HG02938 (cell line): ENCODE results near the gene SLC30A2.

ENCODE experiments used
- ATAC-seq: cut with Tn5 transposase; IDR thresholded peaks from one replicate; pipeline ENCODE4 v1.9.1; 2021; ENCODE audit warnings: mild to moderate bottlenecking, moderate library complexity; ENCODE audit not compliant: unreplicated experiment

The SLC30A2 gene

DNA sequence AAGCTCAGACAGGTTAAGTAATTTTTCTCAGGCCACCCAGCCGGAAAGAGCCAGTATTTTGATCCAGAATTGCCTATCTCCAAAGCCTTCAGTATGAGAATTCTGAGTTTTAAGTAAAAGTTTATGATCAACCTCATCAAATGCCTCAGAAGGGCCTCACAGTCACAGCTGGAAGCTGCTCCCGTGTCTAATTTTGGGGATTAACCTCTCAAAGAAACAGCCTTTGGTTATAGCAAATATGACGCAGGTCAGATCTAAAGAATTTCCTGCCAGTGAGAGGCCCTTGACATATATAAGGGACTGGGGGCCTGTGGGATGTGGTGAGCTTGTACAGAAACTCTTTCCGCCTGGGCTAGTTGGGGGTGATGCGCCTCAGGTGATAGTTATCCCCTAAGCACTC, 22.1 kb downstream of the SLC30A2 start:
- no peak for ATAC-seq

DNA sequence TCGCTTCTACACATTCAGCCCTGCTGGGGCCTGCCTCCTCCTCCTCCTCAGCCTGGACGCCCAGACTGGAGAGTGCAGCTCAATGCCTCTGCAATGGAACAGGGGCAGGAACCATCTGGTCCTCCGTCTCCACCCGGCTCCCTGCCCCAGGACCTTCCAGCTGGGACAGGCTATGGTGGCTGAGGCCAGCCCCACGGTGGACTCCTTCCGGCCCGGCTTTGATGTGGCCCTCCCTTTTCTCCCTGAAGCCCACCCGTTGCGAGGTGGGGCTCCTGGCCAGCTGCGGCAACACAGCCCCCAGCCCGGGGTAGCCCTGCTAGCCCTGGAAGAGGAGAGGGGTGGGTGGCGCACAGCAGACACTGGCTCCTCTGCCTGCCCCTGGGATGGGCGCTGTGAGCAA, 22.9 kb downstream of the SLC30A2 start:
- no peak for ATAC-seq

DNA sequence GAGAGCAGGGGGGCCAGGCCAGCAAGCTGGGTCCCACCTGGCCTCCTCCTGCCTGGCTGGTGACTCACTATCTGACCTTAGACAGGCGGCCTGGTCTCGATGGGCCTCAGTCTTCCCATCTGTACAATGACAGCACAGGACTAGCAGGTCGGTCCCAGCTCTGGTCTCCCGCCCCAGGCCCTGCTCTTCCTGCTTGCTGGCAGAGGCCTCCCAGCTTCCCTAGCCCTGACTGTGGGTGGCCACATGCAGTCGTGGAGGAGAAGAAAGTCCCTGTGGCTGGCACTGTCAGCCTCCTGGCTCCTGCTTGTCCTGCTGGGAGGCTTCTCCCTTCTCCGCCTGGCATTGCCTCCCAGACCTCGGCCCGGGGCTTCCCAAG, 23.5 kb downstream of the SLC30A2 start:
- ATAC-seq: no peak

GRCh38 chr1:26021647-26022403, 24.1 kb downstream of the SLC30A2 start, which contains the start of gene EXTL1:
Gene EXTL1, plus strand, starts transcription at chr1:26021775. Its CDS starts 872 bp downstream, at chr1:26022647.
- ATAC-seq: no peak

GRCh38 chr1:26020941-26021646, 24.8 kb downstream of the SLC30A2 start:
- no peak for ATAC-seq

- ATAC-seq: no peak
Measured at GRCh38 chr1:26020330-26020768, 25.6 kb downstream of the SLC30A2 start.

GRCh38 chr1:26019641-26020315, 26.1 kb downstream of the SLC30A2 start:
- ATAC-seq: no peak

- ATAC-seq: no peak
Measured at GRCh38 chr1:26017606-26018005, 28.3 kb downstream of the SLC30A2 start.

GRCh38 chr1:26016953-26017545, 28.9 kb downstream of the SLC30A2 start:
- no peak for ATAC-seq

GRCh38 chr1:26016258-26016952, 29.5 kb downstream of the SLC30A2 start:
- ATAC-seq: no peak

GRCh38 chr1:26015358-26015757, 30.6 kb downstream of the SLC30A2 start:
- ATAC-seq: no peak

- no peak for ATAC-seq
Measured at GRCh38 chr1:26014179-26014578, 31.7 kb downstream of the SLC30A2 start.

- no peak for ATAC-seq
Measured at GRCh38 chr1:26012864-26013263, 33.1 kb downstream of the SLC30A2 start.

DNA sequence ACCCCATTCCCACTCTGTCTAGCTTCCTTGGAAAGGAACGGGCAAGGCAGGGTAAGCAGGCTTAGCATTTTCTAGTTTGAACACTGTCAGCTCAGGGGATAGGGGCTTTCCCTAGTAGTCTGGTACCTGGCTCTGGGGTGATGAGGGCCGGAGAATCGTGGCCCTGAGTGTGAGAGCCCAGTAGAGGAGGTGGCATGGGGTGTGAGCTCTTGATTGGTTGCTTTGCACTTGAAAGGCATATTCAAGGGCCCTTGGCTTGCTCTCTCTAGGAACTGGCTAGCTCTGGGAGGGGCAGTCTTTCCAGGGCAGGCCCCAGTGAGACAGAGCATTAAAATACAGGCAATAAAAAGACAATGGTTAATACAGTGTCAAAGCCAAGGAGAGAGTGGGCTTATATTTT, 35.1 kb downstream of the SLC30A2 start:
- ATAC-seq: no peak

DNA sequence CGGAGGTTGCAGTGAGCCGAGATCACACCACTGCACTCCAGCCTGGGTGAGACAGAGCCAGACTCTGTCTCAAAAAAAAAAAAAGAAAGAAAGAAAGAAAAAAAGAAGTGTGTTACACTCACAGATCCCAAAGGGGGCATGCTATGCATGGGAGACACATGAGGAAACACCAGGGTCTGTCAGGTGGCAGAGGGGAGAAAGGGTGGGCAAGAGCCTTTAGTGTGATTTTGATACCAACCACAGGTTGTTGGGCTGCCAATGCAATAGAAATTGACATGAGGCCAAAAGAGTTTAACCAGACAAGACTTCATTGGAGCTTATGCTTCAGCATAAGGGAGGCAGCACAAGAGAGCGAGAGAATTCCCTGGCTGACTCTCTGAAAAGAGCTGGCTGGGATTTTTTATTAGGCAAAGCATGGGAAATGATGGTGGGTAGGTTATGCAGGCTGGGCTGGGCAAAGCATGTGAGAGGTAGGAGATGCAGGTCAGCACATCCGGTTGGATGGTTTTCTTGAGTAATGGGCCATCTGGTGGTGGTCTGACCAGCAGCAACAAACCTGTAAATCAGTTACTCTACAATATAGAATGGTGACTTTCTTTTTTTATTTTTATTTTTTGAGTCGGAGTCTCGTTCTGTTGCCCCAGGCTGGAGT, 36.0 kb downstream of the SLC30A2 start:
- ATAC-seq: no peak

DNA sequence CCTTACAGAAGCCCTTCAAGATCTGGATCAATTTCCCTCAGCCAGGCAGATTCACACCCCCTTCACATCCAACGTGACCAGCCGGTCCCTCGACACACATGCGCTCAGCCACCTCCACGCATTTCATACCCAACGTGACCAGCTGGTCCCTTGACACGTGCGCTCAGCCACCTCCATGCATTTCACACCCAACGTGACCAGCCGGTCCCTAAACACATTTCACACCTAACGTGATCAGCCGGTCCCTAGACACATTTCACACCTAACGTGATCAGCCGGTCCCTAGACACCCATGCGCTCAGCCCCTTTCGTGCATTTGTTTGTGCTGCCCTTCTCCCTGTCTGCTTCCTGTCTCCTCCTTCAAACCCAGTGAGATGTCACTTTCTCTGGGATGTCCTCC, 39.2 kb downstream of the SLC30A2 start:
- ATAC-seq: no peak

GRCh38 chr1:26005434-26006105, 40.3 kb downstream of the SLC30A2 start:
- ATAC-seq: no peak

DNA sequence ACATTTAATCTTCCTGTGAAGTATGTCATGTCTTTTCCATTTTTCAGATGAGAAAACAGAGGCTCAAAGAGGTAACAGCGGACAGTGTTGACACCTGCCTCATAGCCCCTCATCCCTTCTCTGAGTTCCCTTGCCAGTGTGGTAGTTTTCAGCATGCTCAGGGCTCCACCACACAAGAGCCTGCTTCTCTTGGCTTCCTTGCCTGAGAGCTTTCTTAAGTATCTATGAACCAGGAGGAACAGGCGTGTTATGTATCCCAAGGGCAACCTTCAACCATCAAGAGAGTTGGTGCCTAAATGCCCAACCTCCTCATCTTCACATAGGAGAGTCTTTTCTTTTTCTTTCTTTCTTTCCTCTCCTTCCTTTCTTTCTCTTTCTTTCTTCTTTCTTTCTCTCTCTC, 42.2 kb downstream of the SLC30A2 start:
- ATAC-seq: no peak

DNA sequence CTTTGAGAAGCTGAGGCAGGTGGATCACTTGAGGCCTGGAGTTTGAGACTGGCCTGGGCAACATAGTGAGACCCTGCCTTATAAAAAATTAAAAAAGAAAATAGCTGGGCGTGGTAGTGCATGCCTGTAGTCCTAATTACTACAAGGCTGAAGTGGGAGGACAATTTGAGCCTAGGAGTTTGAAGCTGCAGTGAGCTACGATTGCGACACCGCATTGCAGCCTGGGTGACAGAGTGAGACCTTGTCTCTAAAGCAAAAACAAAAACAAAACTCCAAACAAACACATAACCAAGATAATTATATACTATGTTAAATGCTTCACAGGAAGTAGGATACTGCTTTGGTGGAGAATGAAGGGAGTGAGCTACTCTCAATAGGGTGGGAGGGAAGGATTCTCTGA, 42.7 kb downstream of the SLC30A2 start:
- ATAC-seq: no peak
